Activated CD4-positive, alpha-beta memory T cell treated with anti-CD3 and anti-CD28 coated beads, Interleukin-2, amount 10 ng/mL, durations not matched to agents 7 days and 5 days (primary cell): ENCODE results near the gene FAM20C. TPM values are rescaled to one million over a fixed set of nuclear protein-coding genes. Genes with fewer than 3 reads are reported as not detected.

Experiments used
- CTCF ChIA-PET: fragments of 350-600 bp; sonication (Branson Sonifier 250); formaldehyde crosslinking; loops from one replicate; lab custom pipeline; 2021; ENCODE audit warnings: antibody characterized with exemption, inconsistent platforms; lab: Charles Lee
- POLR2A ChIA-PET: fragments of 350-600 bp; sonication (Branson Sonifier 250); formaldehyde crosslinking; loops from one replicate; lab custom pipeline; 2021; ENCODE audit warnings: antibody characterized with exemption; lab: Charles Lee
- DNase-seq: peaks from one replicate; pipeline ENCODE4 v3.0.0-alpha.2; 2020
- H3K27ac Mint-ChIP-seq: one replicate; pipeline ENCODE4 v1.8.0; 2021; ENCODE audit warnings: mild to moderate bottlenecking, mixed read lengths
- H3K27me3 Mint-ChIP-seq: one replicate; pipeline ENCODE4 v1.8.0; 2021; ENCODE audit warnings: mixed read lengths
- H3K36me3 Mint-ChIP-seq: one replicate; pipeline ENCODE4 v1.8.0; 2021; ENCODE audit warnings: low read depth, mixed read lengths
- H3K4me1 Mint-ChIP-seq: one replicate; pipeline ENCODE4 v1.8.0; 2021; ENCODE audit warnings: mixed read lengths
- H3K4me3 Mint-ChIP-seq: one replicate; pipeline ENCODE4 v1.8.0; 2021; ENCODE audit warnings: mild to moderate bottlenecking, mixed read lengths
- H3K9me3 Mint-ChIP-seq: one replicate; pipeline ENCODE4 v1.8.0; 2021; ENCODE audit warnings: mixed read lengths
- total RNA-seq, 2 experiments: library from RNA; stranded (reverse); gene quantifications; one replicate each; pipeline ENCODE4 v1.2.3, GENCODE V29; 2021

The FAM20C gene
- total RNA-seq, 2 experiments from 2014 or later = 0.13 TPM; not detected in 1

GRCh38 chr7:282621-283020 lies 90.2 kb downstream of the FAM20C start:
- CTCF ChIA-PET = no interaction called here
- Mint-ChIP-seq H3K4me3 (no peak overlapping the region), H3K27me3 (peaks cover 6% of the 10 kb centered on the region), H3K36me3 (no peaks in the 10 kb centered on the region), H3K4me1 (no peaks in the 10 kb centered on the region), H3K27ac (no peak overlapping the region), H3K9me3 (no peaks in the 10 kb centered on the region)
- POLR2A ChIA-PET = no interaction called here
- DNase-seq = no peak

GRCh38 chr7:284762-285722 lies 92.7 kb downstream of the FAM20C start:
- Mint-ChIP-seq H3K4me1 (no peaks in the 10 kb centered on the region), H3K9me3 (no peaks in the 10 kb centered on the region), H3K27me3 (peaks cover 8% of the 10 kb centered on the region), H3K27ac (no peak overlapping the region), H3K36me3 (no peaks in the 10 kb centered on the region), H3K4me3 (no peak overlapping the region)
- ChIA-PET POLR2A (no interaction called here), CTCF (no interaction called here)
- no peak for DNase-seq

- H3K4me1 Mint-ChIP-seq = no peaks in the 10 kb centered on the region
- no peaks in the 10 kb centered on the region for H3K9me3 Mint-ChIP-seq
- DNase-seq = no peak
- POLR2A ChIA-PET = no interaction called here
- peaks cover 9% of the 10 kb centered on the region for H3K27me3 Mint-ChIP-seq
- H3K4me3 Mint-ChIP-seq = no peak overlapping the region
- no peaks in the 10 kb centered on the region for H3K36me3 Mint-ChIP-seq
- H3K27ac Mint-ChIP-seq = no peak overlapping the region
- CTCF ChIA-PET = no interaction called here
Measured at GRCh38 chr7:285731-286130, 93.4 kb downstream of the FAM20C start.

- DNase-seq = no peak
- H3K27me3 Mint-ChIP-seq = peaks cover 9% of the 10 kb centered on the region
- no peaks in the 10 kb centered on the region for H3K36me3 Mint-ChIP-seq
- H3K4me3 Mint-ChIP-seq = no peak overlapping the region
- no peak overlapping the region for H3K27ac Mint-ChIP-seq
- ChIA-PET POLR2A (no interaction called here), CTCF (no interaction called here)
- no peaks in the 10 kb centered on the region for H3K4me1 Mint-ChIP-seq
- H3K9me3 Mint-ChIP-seq = no peaks in the 10 kb centered on the region
Measured at GRCh38 chr7:286266-286665, 93.9 kb downstream of the FAM20C start.

GRCh38 chr7:288671-289101 lies 96.3 kb downstream of the FAM20C start:
- H3K27me3 Mint-ChIP-seq = peaks cover 23% of the 10 kb centered on the region
- H3K27ac Mint-ChIP-seq = no peak overlapping the region
- ChIA-PET POLR2A (no interaction called here), CTCF (no interaction called here)
- H3K4me3 Mint-ChIP-seq = no peak overlapping the region
- DNase-seq = no peak
- no peaks in the 10 kb centered on the region for H3K9me3 Mint-ChIP-seq
- no peaks in the 10 kb centered on the region for H3K36me3 Mint-ChIP-seq
- H3K4me1 Mint-ChIP-seq = no peaks in the 10 kb centered on the region

- CTCF ChIA-PET = no interaction called here
- peaks cover 23% of the 10 kb centered on the region for H3K27me3 Mint-ChIP-seq
- no peak overlapping the region for H3K27ac Mint-ChIP-seq
- H3K4me3 Mint-ChIP-seq = no peak overlapping the region
- H3K4me1 Mint-ChIP-seq = no peaks in the 10 kb centered on the region
- no peaks in the 10 kb centered on the region for H3K9me3 Mint-ChIP-seq
- POLR2A ChIA-PET = no interaction called here
- DNase-seq = no peak
- H3K36me3 Mint-ChIP-seq = no peaks in the 10 kb centered on the region
Measured at GRCh38 chr7:289209-289755, 96.9 kb downstream of the FAM20C start.

GRCh38 chr7:289756-290553 lies 97.6 kb downstream of the FAM20C start, which contains the start of gene FOXL3:
FOXL3 (plus strand) TSS chr7:290170; CDS start chr7:290170, 0 bp downstream.
- Mint-ChIP-seq H3K4me1 (no peaks in the 10 kb centered on the region), H3K9me3 (no peaks in the 10 kb centered on the region), H3K4me3 (no peak within 1 kb of the TSS), H3K27ac (no peak within 1 kb of the TSS), H3K36me3 (no peaks in the 10 kb centered on the region), H3K27me3 (peaks cover 23% of the 10 kb centered on the region)
- DNase-seq = no peak
- POLR2A ChIA-PET = no interaction called here
- CTCF ChIA-PET = no interaction called here

- no peaks in the 10 kb centered on the region for H3K4me1 Mint-ChIP-seq
- H3K36me3 Mint-ChIP-seq = no peaks in the 10 kb centered on the region
- H3K27me3 Mint-ChIP-seq = peaks cover 23% of the 10 kb centered on the region
- ChIA-PET CTCF (no interaction called here), POLR2A (no interaction called here)
- H3K4me3 Mint-ChIP-seq = no peak overlapping the region
- no peak for DNase-seq
- H3K27ac Mint-ChIP-seq = no peak overlapping the region
- no peaks in the 10 kb centered on the region for H3K9me3 Mint-ChIP-seq
Measured at GRCh38 chr7:290554-291372, 98.4 kb downstream of the FAM20C start.

GRCh38 chr7:291373-292092 lies 99.2 kb downstream of the FAM20C start:
- DNase-seq = no peak
- Mint-ChIP-seq H3K4me1 (no peaks in the 10 kb centered on the region), H3K9me3 (no peaks in the 10 kb centered on the region), H3K36me3 (no peaks in the 10 kb centered on the region), H3K27me3 (peaks cover 23% of the 10 kb centered on the region), H3K4me3 (no peak overlapping the region), H3K27ac (no peak overlapping the region)
- CTCF ChIA-PET = no interaction called here
- POLR2A ChIA-PET = no interaction called here

- Mint-ChIP-seq H3K27ac (no peak overlapping the region), H3K4me1 (no peaks in the 10 kb centered on the region), H3K36me3 (no peaks in the 10 kb centered on the region), H3K9me3 (no peaks in the 10 kb centered on the region), H3K4me3 (no peak overlapping the region), H3K27me3 (peaks cover 23% of the 10 kb centered on the region)
- ChIA-PET CTCF (no interaction called here), POLR2A (no interaction called here)
- DNase-seq = no peak
Measured at GRCh38 chr7:292226-292625, 99.9 kb downstream of the FAM20C start.

GRCh38 chr7:292826-293225 lies 100.5 kb downstream of the FAM20C start:
- H3K9me3 Mint-ChIP-seq = no peaks in the 10 kb centered on the region
- no peak overlapping the region for H3K4me3 Mint-ChIP-seq
- no peaks in the 10 kb centered on the region for H3K4me1 Mint-ChIP-seq
- no peak for DNase-seq
- peaks cover 22% of the 10 kb centered on the region for H3K27me3 Mint-ChIP-seq
- ChIA-PET CTCF (no interaction called here), POLR2A (no interaction called here)
- no peak overlapping the region for H3K27ac Mint-ChIP-seq
- no peaks in the 10 kb centered on the region for H3K36me3 Mint-ChIP-seq
